GM12878 (cell line): ENCODE results near the gene CPS1. TPM values are rescaled to one million over a fixed set of nuclear protein-coding genes. Genes with fewer than 3 reads are reported as not detected.

Experiments used
- ATAC-seq: fragments of 200-7000 bp; cut with Tn5 transposase; 3 replicates; pipeline ENCODE4 v1.9.1; 2020; ENCODE audit warnings: mild to moderate bottlenecking, moderate library complexity
- BruUV-seq: library from RNA; stranded (reverse); fragments of 400-500 nt; replicated peaks from 2 replicates; lab custom pipeline; 2021; lab: Mats Ljungman, UMichigan
- CTCF ChIA-PET: fragments of 300-600 bp; sonication (Branson Sonifier 250); formaldehyde crosslinking; extraction: SDS; loops from one replicate; lab custom pipeline; 2021; ENCODE audit warnings: inconsistent platforms; lab: Yijun Ruan, JAX
- POLR2A ChIA-PET: fragments of 350-600 bp; formaldehyde crosslinking; extraction: SDS; loops from one replicate; lab custom pipeline; 2021; ENCODE audit warnings: inconsistent platforms; lab: Charles Lee
- RAD21 ChIA-PET: fragments of 300-600 bp; sonication (Branson Sonifier 250); formaldehyde crosslinking; loops from one replicate; lab custom pipeline; 2023; ENCODE audit warnings: antibody characterized with exemption; ENCODE audit not compliant: unreplicated experiment; lab: Charles Lee
- SMC1A ChIA-PET: fragments of 300-600 bp; sonication (Branson Sonifier 250); formaldehyde crosslinking; loops from one replicate; lab custom pipeline; 2023; ENCODE audit not compliant: unreplicated experiment, uncharacterized antibody; lab: Charles Lee
- DNase-seq: peaks from one replicate; pipeline ENCODE4 v3.0.0-alpha.2; 2011; ENCODE audit warnings: low read depth, low spot score
- FAIRE-seq: peaks from 3 replicates; lab custom pipeline; 2011; peaks lifted over from hg19 to GRCh38; lab: Jason Lieb, UNC
- H2AFZ ChIP-seq: 2 replicates; pipeline ENCODE4 v1.6.0; 2011; ENCODE audit warnings: low read depth, low read length, control low read depth; ENCODE audit not compliant: control insufficient read depth
- H3K27ac ChIP-seq: 2 replicates; pipeline ENCODE4 v1.5.1; 2011; ENCODE audit warnings: control low read depth; ENCODE audit not compliant: control insufficient read depth, insufficient read depth
- H3K27me3 ChIP-seq, 2 experiments: replicated peaks in 1 of 2; 2 replicates each; pipeline versions ENCODE4 v1.6.0 to v1.6.1; 2011; ENCODE audit warnings: low read length in 1 of 2; ENCODE audit not compliant: control insufficient read depth in 2 of 2, insufficient read depth in 2 of 2
- H3K36me3 ChIP-seq, 2 experiments: 2 replicates each; pipeline ENCODE4 v1.5.1; 2011; ENCODE audit warnings: low read length in 1 of 2; ENCODE audit not compliant: control insufficient read depth in 2 of 2, insufficient read depth in 2 of 2
- H3K4me1 ChIP-seq: 2 replicates; pipeline ENCODE4 v1.6.1; 2011; ENCODE audit warnings: mild to moderate bottlenecking, low read length, moderate library complexity, mixed read lengths; ENCODE audit not compliant: control insufficient read depth, insufficient read depth
- H3K4me2 ChIP-seq: 2 replicates; pipeline ENCODE4 v1.6.0; 2011; ENCODE audit warnings: control low read depth; ENCODE audit not compliant: control insufficient read depth, insufficient read depth
- H3K4me3 ChIP-seq: fragments of 200-600 bp; sonication (generic); 2 replicates; pipeline ENCODE4 v1.5.1; 2016
- H3K79me2 ChIP-seq: 2 replicates; pipeline ENCODE4 v1.6.0; 2011; ENCODE audit warnings: low read length; ENCODE audit not compliant: control insufficient read depth, insufficient read depth
- H3K9ac ChIP-seq: 2 replicates; pipeline ENCODE4 v1.8.0; 2011; ENCODE audit warnings: low read length, control low read depth, mixed read lengths; ENCODE audit not compliant: control insufficient read depth, insufficient read depth
- H3K9me3 ChIP-seq: replicated peaks from 3 replicates; pipeline ENCODE4 v1.5.1; 2011; ENCODE audit warnings: mild to moderate bottlenecking, low read length; ENCODE audit not compliant: control insufficient read depth, insufficient read depth
- H4K20me1 ChIP-seq: 2 replicates; pipeline ENCODE4 v1.6.0; 2011; ENCODE audit not compliant: control insufficient read depth, insufficient read depth
- CHD1 ChIP-seq: IDR thresholded peaks from 2 replicates; pipeline ENCODE4 v1.6.1; 2012; ENCODE audit warnings: low read depth, low read length, improper control_type of control experiment
- DPF2 ChIP-seq: fragments of 450-650 bp; IDR thresholded peaks from 2 replicates; pipeline ENCODE4 v1.6.1; 2017; ENCODE audit warnings: mild to moderate bottlenecking
- EZH2 ChIP-seq: IDR thresholded peaks from 2 replicates; pipeline ENCODE4 v1.6.1; 2012; ENCODE audit warnings: low read depth, mild to moderate bottlenecking, control low read depth, inconsistent platforms, low read length, borderline replicate concordance; ENCODE audit not compliant: control insufficient read depth
- FOXK2 ChIP-seq: fragments of 450-650 bp; IDR thresholded peaks from 2 replicates; pipeline ENCODE4 v1.6.1; 2017; ENCODE audit warnings: mild to moderate bottlenecking, moderate library complexity
- FOXM1 ChIP-seq: IDR thresholded peaks from 2 replicates; pipeline ENCODE4 v1.6.1; 2012; ENCODE audit warnings: low read depth, mild to moderate bottlenecking, inconsistent platforms, low read length, moderate library complexity
- IKZF1 ChIP-seq: fragments of 450-650 bp; conservative IDR thresholded peaks from 2 replicates; pipeline ENCODE4 v1.6.1; 2017; ENCODE audit warnings: antibody characterized with exemption, mild to moderate bottlenecking
- IRF4 ChIP-seq: IDR thresholded peaks from 2 replicates; pipeline ENCODE4 v1.6.1; 2011; ENCODE audit warnings: low read depth, low read length
- KAT2A ChIP-seq: conservative IDR thresholded peaks from 2 replicates; pipeline ENCODE4 v1.6.1; 2011; ENCODE audit warnings: low read depth, low read length; ENCODE audit not compliant: control insufficient read depth
- MYB ChIP-seq: fragments of 150-350 bp; IDR thresholded peaks from 2 replicates; pipeline ENCODE4 v1.6.1; 2014; ENCODE audit warnings: mild to moderate bottlenecking, low read depth, low read length, borderline replicate concordance
- NBN ChIP-seq: fragments of 450-650 bp; IDR thresholded peaks from 2 replicates; pipeline ENCODE4 v1.6.1; 2016
- NFXL1 ChIP-seq: fragments of 450-650 bp; IDR thresholded peaks from 2 replicates; pipeline ENCODE4 v1.6.1; 2017; ENCODE audit warnings: antibody characterized with exemption, mild to moderate bottlenecking, borderline replicate concordance
- NRF1 ChIP-seq: conservative IDR thresholded peaks from 2 replicates; pipeline ENCODE4 v1.6.1; 2011; ENCODE audit warnings: mild to moderate bottlenecking, low read depth, low read length, improper control_type of control experiment
- SREBF2 ChIP-seq: IDR thresholded peaks from 2 replicates; pipeline ENCODE4 v1.6.1; 2012; ENCODE audit warnings: mild to moderate bottlenecking, low read length
- STAT3 ChIP-seq: IDR thresholded peaks from 2 replicates; pipeline ENCODE4 v1.6.1; 2011; ENCODE audit warnings: low read depth, low read length, improper control_type of control experiment
- SUPT20H ChIP-seq: IDR thresholded peaks from 2 replicates; pipeline ENCODE4 v1.6.1; 2011; ENCODE audit warnings: low read depth, mild to moderate bottlenecking, low read length, moderate library complexity, borderline replicate concordance; ENCODE audit not compliant: control insufficient read depth
- ZNF384 ChIP-seq: IDR thresholded peaks from 2 replicates; pipeline ENCODE4 v1.6.1; 2012; ENCODE audit warnings: low read depth, mild to moderate bottlenecking, low read length, improper control_type of control experiment, borderline replicate concordance
- ZZZ3 ChIP-seq: IDR thresholded peaks from 2 replicates; pipeline ENCODE4 v1.6.1; 2011; ENCODE audit warnings: low read depth; ENCODE audit not compliant: control insufficient read depth, insufficient read length
- WGBS: methylation state at CpG from one replicate; pipeline ENCODE4 v1.1.6; 2016; ENCODE audit warnings: low lambda C conversion rate; ENCODE audit not compliant: insufficient replicate concordance, insufficient coverage; ENCODE audit errors: missing lambda C conversion rate; 5-methylcytosine and 5-hydroxymethylcytosine counted together
- in situ Hi-C: fragments of 300-500 bp; cut with MboI; formaldehyde crosslinking; loops from 9 replicates; pipeline ENCODE4 v1.14.3; 2018; ENCODE audit warnings: mixed read lengths
- intact Hi-C: fragments of 100-400 bp; cut with micrococcal nuclease; formaldehyde crosslinking; loops from one replicate; pipeline ENCODE4 v1.14.2; 2022; ENCODE audit not compliant: unreplicated experiment
- polyA plus RNA-seq, 11 experiments: library from polyadenylated mRNA; depleted of rRNA in 4 of 11; unstranded in 6 of 11; stranded (reverse) in 5 of 11; fragments of >200 nt; fragmentation: Nextera tagmentation in 4 of 11; fragmentation: Illumina TruSeq in 1 of 11; extraction: Ambion mirVana in 4 of 11; extraction: Trizol in 1 of 11; gene quantifications; 1 replicate in 1 of 11; 2 replicates in 10 of 11; pipeline versions ENCODE4 v1.2.1 to v1.2.3, GENCODE V29; 2011 to 2016; ENCODE audit warnings: inconsistent platforms in 2 of 11, missing spikeins in 2 of 11, low read depth in 1 of 11
- total RNA-seq, 4 experiments: library from RNA; depleted of rRNA in 3 of 4; stranded (reverse); fragments of >200 nt in 3 of 4; fragmentation: Illumina TruSeq in 1 of 4; extraction: Trizol in 1 of 4; gene quantifications; 2 replicates each; pipeline versions ENCODE4 v1.2.1 to v1.2.3, GENCODE V29; 2013 to 2021
- TF ChIP-seq, protein P1 (sequence below): fragments of 450-650 bp; IDR thresholded peaks from 2 replicates; pipeline ENCODE4 v1.6.1; 2017; ENCODE audit warnings: mild to moderate bottlenecking, moderate library complexity
- TF ChIP-seq, protein P2 (sequence below): fragments of 450-650 bp; IDR thresholded peaks from 2 replicates; pipeline ENCODE4 v1.6.1; 2017; ENCODE audit warnings: antibody characterized with exemption, mild to moderate bottlenecking, moderate library complexity

Gene CPS1
- total and polyA plus RNA-seq, 10 of the 15 experiments (the other 5 are each of a cell fraction or from before 2014, with no cell fraction given) = 0.20 to 4.6 (median 0.55) TPM

- Histone ChIP-seq H2AFZ (no peak overlapping the region), H3K27me3 (no peaks in the 10 kb centered on the region), H3K4me1 (no peaks in the 10 kb centered on the region), H4K20me1 (no peaks in the 10 kb centered on the region), H3K9ac (no peak overlapping the region), H3K9me3 (no peaks in the 10 kb centered on the region), H3K4me2 (no peak overlapping the region), H3K27ac (no peak overlapping the region), H3K79me2 (no peaks in the 10 kb centered on the region), H3K36me3 (no peaks in the 10 kb centered on the region), H3K4me3 (no peak overlapping the region)
- ChIA-PET SMC1A (no interaction called here), RAD21 (no interaction called here), POLR2A (no interaction called here), CTCF (no interaction called here)
- WGBS = 10% methylated on average over 2 of the region's 2 CpGs
- BruUV-seq = no TSS peak
- no peak for FAIRE-seq
- intact Hi-C loops (no loop called here), in situ Hi-C loops (no loop called here)
- DNase-seq = no peak
- TF ChIP-seq SUPT20H (no peak), KAT2A (no peak), MYB (no peak), IRF4 (no peak), FOXK2 (no peak), SREBF2 (no peak), IKZF1 (no peak), EZH2 (no peak), NFXL1 (no peak), CHD1 (no peak), NRF1 (no peak), DPF2 (no peak), ZZZ3 (no peak), FOXM1 (no peak), STAT3 (no peak), ZNF384 (no peak), NBN (no peak)
- TF ChIP-seq, protein P1, sequence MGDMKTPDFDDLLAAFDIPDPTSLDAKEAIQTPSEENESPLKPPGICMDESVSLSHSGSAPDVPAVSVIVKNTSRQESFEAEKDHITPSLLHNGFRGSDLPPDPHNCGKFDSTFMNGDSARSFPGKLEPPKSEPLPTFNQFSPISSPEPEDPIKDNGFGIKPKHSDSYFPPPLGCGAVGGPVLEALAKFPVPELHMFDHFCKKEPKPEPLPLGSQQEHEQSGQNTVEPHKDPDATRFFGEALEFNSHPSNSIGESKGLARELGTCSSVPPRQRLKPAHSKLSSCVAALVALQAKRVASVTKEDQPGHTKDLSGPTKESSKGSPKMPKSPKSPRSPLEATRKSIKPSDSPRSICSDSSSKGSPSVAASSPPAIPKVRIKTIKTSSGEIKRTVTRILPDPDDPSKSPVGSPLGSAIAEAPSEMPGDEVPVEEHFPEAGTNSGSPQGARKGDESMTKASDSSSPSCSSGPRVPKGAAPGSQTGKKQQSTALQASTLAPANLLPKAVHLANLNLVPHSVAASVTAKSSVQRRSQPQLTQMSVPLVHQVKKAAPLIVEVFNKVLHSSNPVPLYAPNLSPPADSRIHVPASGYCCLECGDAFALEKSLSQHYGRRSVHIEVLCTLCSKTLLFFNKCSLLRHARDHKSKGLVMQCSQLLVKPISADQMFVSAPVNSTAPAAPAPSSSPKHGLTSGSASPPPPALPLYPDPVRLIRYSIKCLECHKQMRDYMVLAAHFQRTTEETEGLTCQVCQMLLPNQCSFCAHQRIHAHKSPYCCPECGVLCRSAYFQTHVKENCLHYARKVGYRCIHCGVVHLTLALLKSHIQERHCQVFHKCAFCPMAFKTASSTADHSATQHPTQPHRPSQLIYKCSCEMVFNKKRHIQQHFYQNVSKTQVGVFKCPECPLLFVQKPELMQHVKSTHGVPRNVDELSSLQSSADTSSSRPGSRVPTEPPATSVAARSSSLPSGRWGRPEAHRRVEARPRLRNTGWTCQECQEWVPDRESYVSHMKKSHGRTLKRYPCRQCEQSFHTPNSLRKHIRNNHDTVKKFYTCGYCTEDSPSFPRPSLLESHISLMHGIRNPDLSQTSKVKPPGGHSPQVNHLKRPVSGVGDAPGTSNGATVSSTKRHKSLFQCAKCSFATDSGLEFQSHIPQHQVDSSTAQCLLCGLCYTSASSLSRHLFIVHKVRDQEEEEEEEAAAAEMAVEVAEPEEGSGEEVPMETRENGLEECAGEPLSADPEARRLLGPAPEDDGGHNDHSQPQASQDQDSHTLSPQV = no peak
- TF ChIP-seq, protein P2, sequence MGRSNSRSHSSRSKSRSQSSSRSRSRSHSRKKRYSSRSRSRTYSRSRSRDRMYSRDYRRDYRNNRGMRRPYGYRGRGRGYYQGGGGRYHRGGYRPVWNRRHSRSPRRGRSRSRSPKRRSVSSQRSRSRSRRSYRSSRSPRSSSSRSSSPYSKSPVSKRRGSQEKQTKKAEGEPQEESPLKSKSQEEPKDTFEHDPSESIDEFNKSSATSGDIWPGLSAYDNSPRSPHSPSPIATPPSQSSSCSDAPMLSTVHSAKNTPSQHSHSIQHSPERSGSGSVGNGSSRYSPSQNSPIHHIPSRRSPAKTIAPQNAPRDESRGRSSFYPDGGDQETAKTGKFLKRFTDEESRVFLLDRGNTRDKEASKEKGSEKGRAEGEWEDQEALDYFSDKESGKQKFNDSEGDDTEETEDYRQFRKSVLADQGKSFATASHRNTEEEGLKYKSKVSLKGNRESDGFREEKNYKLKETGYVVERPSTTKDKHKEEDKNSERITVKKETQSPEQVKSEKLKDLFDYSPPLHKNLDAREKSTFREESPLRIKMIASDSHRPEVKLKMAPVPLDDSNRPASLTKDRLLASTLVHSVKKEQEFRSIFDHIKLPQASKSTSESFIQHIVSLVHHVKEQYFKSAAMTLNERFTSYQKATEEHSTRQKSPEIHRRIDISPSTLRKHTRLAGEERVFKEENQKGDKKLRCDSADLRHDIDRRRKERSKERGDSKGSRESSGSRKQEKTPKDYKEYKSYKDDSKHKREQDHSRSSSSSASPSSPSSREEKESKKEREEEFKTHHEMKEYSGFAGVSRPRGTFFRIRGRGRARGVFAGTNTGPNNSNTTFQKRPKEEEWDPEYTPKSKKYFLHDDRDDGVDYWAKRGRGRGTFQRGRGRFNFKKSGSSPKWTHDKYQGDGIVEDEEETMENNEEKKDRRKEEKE = no peak
- no peak for ATAC-seq
Measured at GRCh38 chr2:210568108-210568507, 11.7 kb downstream of the CPS1 start.
